LNCaP clone FGC (cell line): ENCODE measurements around the gene ABHD16A.

Source experiments
- DNase-seq: peaks from one replicate; pipeline ENCODE4 v3.0.0-alpha.2; 2011; ENCODE audit warnings: low read depth
- H3K4me3 ChIP-seq: 2 replicates; pipeline ENCODE4 v1.5.1; 2011; ENCODE audit warnings: mild to moderate bottlenecking, low read depth, low read length, control low read depth
- CTCF ChIP-seq: IDR thresholded peaks from 2 replicates; pipeline ENCODE4 v1.5.1; 2012; ENCODE audit warnings: mild to moderate bottlenecking; ENCODE audit not compliant: control insufficient read depth, insufficient read depth; ENCODE audit errors: extremely low read depth

The ABHD16A gene

GRCh38 chr6:31663961-31664789 lies 38.9 kb downstream of the ABHD16A start:
- peak overlapping the region; percentile 76 for H3K4me3 ChIP-seq
- no peak for TF ChIP-seq CTCF
- no peak for DNase-seq

GRCh38 chr6:31663126-31663960 lies 39.8 kb downstream of the ABHD16A start:
- no peak overlapping the region for H3K4me3 ChIP-seq
- no peak for DNase-seq
- no peak for TF ChIP-seq CTCF

GRCh38 chr6:31662124-31662723 lies 40.9 kb downstream of the ABHD16A start:
- no peak for DNase-seq

GRCh38 chr6:31661262-31662123 lies 41.6 kb downstream of the ABHD16A start:
- TF ChIP-seq CTCF = no peak
- H3K4me3 ChIP-seq = peak overlapping the region; percentile 81
- DNase-seq = no peak

More at GRCh38 chr6:31662124-31662723, 40.9 kb downstream of the ABHD16A start:
- no peak for TF ChIP-seq CTCF
- H3K4me3 ChIP-seq = no peak overlapping the region

GRCh38 chr6:31660381-31661261 lies 42.5 kb downstream of the ABHD16A start, which contains the start of gene C6orf47:
C6orf47 (minus strand) TSS chr6:31660778; CDS start chr6:31659947, 831 bp downstream.
- peak within 1 kb of the TSS; percentile 81 for H3K4me3 ChIP-seq
- no peak for TF ChIP-seq CTCF
- no peak for DNase-seq
